H9 (cell line): ENCODE measurements around the gene CRIP2. TPM values are rescaled to one million over a fixed set of nuclear protein-coding genes. Genes with fewer than 3 reads are reported as not detected.

Source experiments
- DNase-seq: peaks from one replicate; pipeline ENCODE4 v3.0.0-alpha.2; 2017
- H2AFZ ChIP-seq: one replicate; pipeline ENCODE4 v1.6.1; 2013; ENCODE audit warnings: mild to moderate bottlenecking, low read length, control low read depth, moderate library complexity
- H2AK5ac ChIP-seq: 2 replicates; pipeline ENCODE4 v1.6.1; 2013; ENCODE audit warnings: low read length, control low read depth, mixed read lengths; ENCODE audit not compliant: insufficient read length
- H2BK120ac ChIP-seq: one replicate; pipeline ENCODE4 v1.6.1; 2013; ENCODE audit warnings: low read depth, mild to moderate bottlenecking, low read length, control low read depth, inconsistent platforms; ENCODE audit not compliant: poor library complexity, severe bottlenecking
- H2BK12ac ChIP-seq: 2 replicates; pipeline ENCODE4 v1.6.1; 2013; ENCODE audit warnings: low read length, control low read depth, mixed read lengths, low read depth; ENCODE audit not compliant: insufficient read length
- H2BK15ac ChIP-seq: 2 replicates; pipeline ENCODE4 v1.6.1; 2013; ENCODE audit warnings: low read depth, low read length, control low read depth
- H2BK20ac ChIP-seq: one replicate; pipeline ENCODE4 v1.6.1; 2013; ENCODE audit warnings: low read depth, mild to moderate bottlenecking, low read length, control low read depth, inconsistent platforms; ENCODE audit not compliant: poor library complexity, severe bottlenecking
- H2BK5ac ChIP-seq: 2 replicates; pipeline ENCODE4 v1.6.1; 2013; ENCODE audit warnings: low read length, control low read depth, mixed read lengths; ENCODE audit not compliant: insufficient read length
- H3K14ac ChIP-seq: 2 replicates; pipeline ENCODE4 v1.6.1; 2013; ENCODE audit warnings: low read length, control low read depth; ENCODE audit not compliant: insufficient read depth
- H3K18ac ChIP-seq: 2 replicates; pipeline ENCODE4 v1.6.1; 2013; ENCODE audit warnings: low read depth, mild to moderate bottlenecking, mixed read lengths, low read length, control low read depth; ENCODE audit not compliant: insufficient read length
- H3K23ac ChIP-seq: 2 replicates; pipeline ENCODE4 v1.6.1; 2013; ENCODE audit warnings: low read length, control low read depth, mixed read lengths, low read depth; ENCODE audit not compliant: insufficient read length
- H3K23me2 ChIP-seq: 2 replicates; pipeline ENCODE4 v1.6.1; 2013; ENCODE audit warnings: low read depth, mild to moderate bottlenecking, mixed read lengths, low read length, control low read depth; ENCODE audit not compliant: insufficient read length, poor library complexity, severe bottlenecking
- H3K27ac ChIP-seq: 2 replicates; pipeline ENCODE4 v1.5.1; 2013; ENCODE audit warnings: low read length, control low read depth, mixed read lengths, low read depth; ENCODE audit not compliant: insufficient read length
- H3K27me3 ChIP-seq: 2 replicates; pipeline ENCODE4 v1.6.1; 2013; ENCODE audit warnings: low read length, control low read depth, inconsistent platforms; ENCODE audit not compliant: insufficient read depth
- H3K4ac ChIP-seq: 2 replicates; pipeline ENCODE4 v1.6.1; 2013; ENCODE audit warnings: low read depth, mild to moderate bottlenecking, control low read depth, inconsistent platforms, low read length, moderate library complexity
- H3K4me1 ChIP-seq: 2 replicates; pipeline ENCODE4 v1.6.1; 2013; ENCODE audit warnings: low read length, control low read depth, inconsistent platforms; ENCODE audit not compliant: insufficient read depth
- H3K4me2 ChIP-seq: 2 replicates; pipeline ENCODE4 v1.6.1; 2013; ENCODE audit warnings: low read length, control low read depth, mixed read lengths; ENCODE audit not compliant: insufficient read length, insufficient read depth
- H3K56ac ChIP-seq: 2 replicates; pipeline ENCODE4 v1.6.1; 2013; ENCODE audit warnings: low read depth, mild to moderate bottlenecking, mixed read lengths, low read length, control low read depth; ENCODE audit not compliant: insufficient read length
- H3K79me1 ChIP-seq: 2 replicates; pipeline ENCODE4 v1.6.1; 2013; ENCODE audit warnings: low read depth, mild to moderate bottlenecking, moderate library complexity, low read length, control low read depth, inconsistent platforms; ENCODE audit not compliant: insufficient read depth, poor library complexity, severe bottlenecking
- H3K79me2 ChIP-seq: 2 replicates; pipeline ENCODE4 v1.6.1; 2013; ENCODE audit warnings: low read length, control low read depth, inconsistent platforms; ENCODE audit not compliant: insufficient read depth
- H3K9ac ChIP-seq: 2 replicates; pipeline ENCODE4 v1.6.1; 2013; ENCODE audit warnings: low read length, control low read depth, mixed read lengths; ENCODE audit not compliant: insufficient read length; ENCODE audit errors: extremely low read depth
- H3K9me3 ChIP-seq: one replicate; pipeline ENCODE4 v1.6.1; 2013; ENCODE audit warnings: low read depth, low read length, inconsistent platforms; ENCODE audit not compliant: control insufficient read depth
- H3T11ph ChIP-seq: one replicate; pipeline ENCODE4 v1.6.1; 2013; ENCODE audit warnings: mild to moderate bottlenecking, low read length, control low read depth, inconsistent platforms
- H4K20me1 ChIP-seq: one replicate; pipeline ENCODE4 v1.6.1; 2013; ENCODE audit not compliant: control insufficient read depth, insufficient read length, insufficient read depth
- H4K5ac ChIP-seq: 2 replicates; pipeline ENCODE4 v1.6.1; 2013; ENCODE audit warnings: low read depth, mild to moderate bottlenecking, mixed read lengths, low read length, control low read depth; ENCODE audit not compliant: insufficient read length
- H4K8ac ChIP-seq: replicated peaks from 2 replicates; pipeline ENCODE4 v1.6.1; 2013; ENCODE audit warnings: low read length, control low read depth, mixed read lengths, low read depth; ENCODE audit not compliant: insufficient read length
- H4K91ac ChIP-seq: 2 replicates; pipeline ENCODE4 v1.6.1; 2013; ENCODE audit warnings: low read depth, mild to moderate bottlenecking, moderate library complexity, mixed read lengths, low read length, control low read depth; ENCODE audit not compliant: insufficient read length
- H3K27ac Mint-ChIP-seq, 3 experiments: 2 replicates in 2 of 3; 3 replicates in 1 of 3; pipeline ENCODE4 v1.8.0; 2020 to 2021; ENCODE audit warnings: mixed read lengths in 3 of 3, mild to moderate bottlenecking in 1 of 3, moderate library complexity in 1 of 3
- H3K27me3 Mint-ChIP-seq: 2 replicates; pipeline ENCODE4 v1.8.0; 2021; ENCODE audit warnings: low read depth, mild to moderate bottlenecking, moderate library complexity, mixed read lengths
- H3K36me3 Mint-ChIP-seq, 3 experiments: 2 replicates in 2 of 3; 3 replicates in 1 of 3; pipeline ENCODE4 v1.8.0; 2020 to 2021; ENCODE audit warnings: low read depth in 3 of 3, mixed read lengths in 3 of 3; ENCODE audit not compliant: insufficient read depth in 1 of 3
- H3K4me1 Mint-ChIP-seq, 2 experiments: 2 replicates each; pipeline ENCODE4 v1.8.0; 2020; ENCODE audit warnings: mixed read lengths in 2 of 2
- H3K4me3 Mint-ChIP-seq, 2 experiments: 2 replicates in 1 of 2; 3 replicates in 1 of 2; pipeline ENCODE4 v1.8.0; 2020 to 2021; ENCODE audit warnings: mild to moderate bottlenecking in 2 of 2, mixed read lengths in 2 of 2, moderate library complexity in 1 of 2
- H3K9me3 Mint-ChIP-seq, 2 experiments: 2 replicates in 1 of 2; 3 replicates in 1 of 2; pipeline ENCODE4 v1.8.0; 2020; ENCODE audit warnings: mild to moderate bottlenecking in 2 of 2, mixed read lengths in 2 of 2, moderate library complexity in 1 of 2
- CTCF ChIP-seq: fragments of 200-600 bp; sonication (generic); conservative IDR thresholded peaks from 3 replicates; pipeline ENCODE4 v1.8.0; 2021; ENCODE audit warnings: antibody characterized with exemption, mild to moderate bottlenecking
- WGBS: extraction: QIAGEN DNeasy Blood & Tissue Kit; methylation state at CpG from one replicate; pipeline ENCODE4 v1.1.7; 2013; ENCODE audit warnings: missing lambda C conversion rate, low lambda C conversion rate, mixed read lengths; ENCODE audit not compliant: insufficient read length; ENCODE audit errors: extremely low coverage; 5-methylcytosine and 5-hydroxymethylcytosine counted together
- total RNA-seq: library from RNA; stranded (reverse); gene quantifications from 2 replicates; pipeline ENCODE4 v1.2.1, GENCODE V29; 2021

Gene CRIP2
- total RNA-seq, 1 experiment from 2014 or later, result 5.7 TPM

GRCh38 chr14:105436891-105437722 is 37.5 kb upstream of the CRIP2 start:
- Histone ChIP-seq H3K79me2 (peaks cover 21% of the 10 kb centered on the region; the same call in 1 of the 2 replicates), H2BK15ac (no peak overlapping the region), H2AK5ac (no peak overlapping the region), H2BK5ac (no peak overlapping the region), H2BK12ac (no peak overlapping the region), H3K14ac (no peak overlapping the region; the same call in 1 of the 2 replicates), H3K56ac (no peak overlapping the region), H2AFZ (no peak overlapping the region), H4K8ac (no peak overlapping the region), H3T11ph (no peak overlapping the region), H3K4me1 (no peaks in the 10 kb centered on the region), H2BK120ac (no peak overlapping the region), H3K4me2 (no peak overlapping the region), H4K20me1 (no peaks in the 10 kb centered on the region), H4K91ac (no peak overlapping the region), H3K27ac (no peak overlapping the region), H3K79me1 (peaks cover 2% of the 10 kb centered on the region), H3K4ac (no peak overlapping the region), H3K27me3 (no peaks in the 10 kb centered on the region), H2BK20ac (no peak overlapping the region), H3K23me2 (no peaks in the 10 kb centered on the region), H3K9me3 (no peaks in the 10 kb centered on the region), H3K18ac (no peak overlapping the region), H3K23ac (no peak overlapping the region), H3K9ac (no peak overlapping the region), H4K5ac (no peak overlapping the region)
- Mint-ChIP-seq H3K4me1 (peaks cover 11 to 14% of the 10 kb centered on the region in 2 experiments), H3K27ac (no peak overlapping the region; a peak in 1 of 7 replicates), H3K27me3 (no peaks in the 10 kb centered on the region; the same call in 1 of the 2 replicates), H3K36me3 (peaks cover 3 to 23% (median 16%) of the 10 kb centered on the region in 3 experiments; a peak in 6 of 7 replicates), H3K9me3 (no peaks in the 10 kb centered on the region), H3K4me3 (no peak overlapping the region)
- WGBS, result no CpG with 5 or more reads among the region's 31 CpGs
- DNase-seq, result no peak
- TF ChIP-seq CTCF, result no peak
